HG02885 (cell line): Measurements from ENCODE around the gene NRG2.

Experiments used
- ATAC-seq: cut with Tn5 transposase; IDR thresholded peaks from one replicate; pipeline ENCODE4 v1.9.1; 2021; ENCODE audit warnings: mild to moderate bottlenecking; ENCODE audit not compliant: unreplicated experiment, poor library complexity

NRG2 gene

DNA sequence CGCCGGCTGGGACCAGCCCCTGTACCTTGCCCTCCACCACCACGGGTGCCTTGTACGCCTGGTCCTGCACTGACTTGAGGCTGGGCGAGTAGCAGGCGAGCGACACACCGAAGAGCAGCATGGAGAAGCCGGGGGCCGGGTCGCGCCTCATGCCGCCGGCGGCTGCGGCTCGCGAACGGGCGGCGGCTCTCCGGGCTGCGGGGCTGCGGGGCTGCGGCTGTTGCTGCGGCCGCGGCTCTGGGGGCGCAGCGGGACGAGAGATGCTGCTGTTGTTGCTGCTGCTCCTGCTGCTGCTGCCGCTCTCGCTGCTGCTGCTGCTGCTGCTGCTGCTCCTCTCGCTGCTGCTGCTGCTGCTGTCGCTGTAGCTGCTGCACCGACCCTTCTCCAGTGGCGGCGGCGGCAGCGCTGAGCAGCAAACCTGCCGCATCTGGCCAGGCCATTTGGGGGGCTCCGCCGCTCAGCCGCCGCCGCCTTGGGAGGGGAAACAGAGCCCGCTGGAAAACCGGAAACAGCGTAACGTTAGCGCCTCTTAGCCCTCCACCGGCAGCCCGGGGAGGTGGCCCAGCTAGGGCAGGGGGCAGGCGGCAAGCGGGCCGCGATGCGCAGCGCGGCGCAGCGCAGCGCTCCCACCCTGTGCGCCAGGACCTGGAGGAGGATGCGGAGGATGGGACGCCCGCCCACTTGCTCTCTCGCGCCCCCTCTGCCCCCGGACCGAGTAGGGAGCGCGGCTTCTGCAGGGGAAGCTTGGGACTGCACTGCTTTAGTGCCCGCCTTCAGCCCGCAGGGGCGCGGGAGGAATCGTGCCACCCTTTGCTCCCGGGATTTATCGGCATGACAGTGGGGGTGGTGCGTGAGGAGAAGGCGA lies at the start of gene NRG2:
Gene NRG2, minus strand, starts transcription at position 657 of the 865 bp plus-strand sequence.
- ATAC-seq: peak; percentile 63

DNA sequence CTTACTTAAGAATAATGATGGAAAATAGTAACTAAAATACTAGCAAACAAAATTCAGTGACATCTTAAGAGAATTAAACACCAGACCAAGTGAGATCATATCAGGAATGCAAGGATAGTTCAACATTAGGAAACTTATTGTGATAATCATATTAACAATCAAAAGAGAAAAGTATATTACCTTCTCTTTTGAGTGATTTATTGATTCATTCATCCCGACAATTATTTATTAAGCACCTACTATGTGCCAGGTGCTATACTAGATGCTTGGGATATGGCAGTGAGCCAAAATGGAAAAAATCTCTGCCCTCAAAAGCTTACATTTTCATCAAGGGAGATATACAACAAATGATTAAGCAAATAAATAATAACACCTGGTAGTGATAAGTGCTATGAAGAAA lies 47.2 kb upstream of the NRG2 start:
- ATAC-seq: no peak

DNA sequence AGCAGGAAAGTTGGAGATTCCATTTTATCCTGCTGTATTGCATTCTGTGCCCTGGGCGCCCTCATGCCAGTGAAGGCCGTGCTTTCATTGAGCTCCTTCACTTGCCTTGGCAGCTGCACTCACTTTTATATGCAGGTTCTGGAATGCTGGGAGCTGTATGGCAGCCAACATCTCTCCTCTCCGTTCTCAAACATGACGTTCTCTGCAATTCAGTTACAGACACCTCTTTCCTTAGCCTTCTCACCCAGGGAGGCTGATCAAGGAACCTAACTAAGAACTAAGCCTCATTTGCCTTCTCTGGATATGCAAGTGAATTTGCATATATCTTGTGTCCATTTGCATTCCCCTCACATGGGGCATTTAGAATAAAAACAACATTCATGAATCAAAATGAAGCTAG lies 41.4 kb upstream of the NRG2 start:
- ATAC-seq: no peak

DNA sequence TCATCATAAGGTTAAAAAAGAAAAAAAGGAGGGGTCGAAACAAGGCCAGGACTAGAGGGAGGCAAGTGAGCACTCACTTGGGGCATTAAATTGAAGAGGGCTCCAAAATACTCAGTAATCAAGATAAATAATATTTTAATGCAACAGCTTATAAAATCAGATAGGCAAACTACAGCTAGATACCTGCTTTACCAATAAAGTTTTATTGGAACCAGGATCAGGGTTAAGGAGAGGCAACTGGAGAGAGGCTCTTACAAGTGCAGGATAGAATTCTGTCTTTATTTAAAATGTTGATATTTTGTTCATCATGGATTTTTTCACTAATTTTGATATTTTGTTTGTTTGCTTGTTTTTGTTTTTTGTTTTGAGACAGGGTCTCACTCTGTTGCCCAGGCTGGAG lies 40.6 kb upstream of the NRG2 start:
- no peak for ATAC-seq

DNA sequence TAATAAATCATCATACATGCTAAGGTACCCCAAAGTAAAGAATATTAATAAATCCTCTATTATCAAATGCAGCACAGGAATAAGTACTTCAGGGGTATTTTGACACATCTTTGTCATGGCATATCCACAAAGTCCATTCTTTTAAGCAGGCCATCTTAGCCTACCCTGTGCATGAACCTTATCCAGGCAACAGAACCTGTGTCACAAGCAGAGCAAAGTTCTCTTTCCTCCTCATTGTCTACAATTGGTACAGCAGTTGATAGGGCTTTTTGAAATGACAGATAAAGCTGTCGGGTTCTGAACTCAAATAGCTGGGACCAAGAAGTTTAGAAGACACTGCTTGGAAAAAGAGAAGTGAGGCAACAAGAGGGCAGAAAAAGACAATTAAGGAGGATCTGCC lies 40.0 kb upstream of the NRG2 start:
- no peak for ATAC-seq

DNA sequence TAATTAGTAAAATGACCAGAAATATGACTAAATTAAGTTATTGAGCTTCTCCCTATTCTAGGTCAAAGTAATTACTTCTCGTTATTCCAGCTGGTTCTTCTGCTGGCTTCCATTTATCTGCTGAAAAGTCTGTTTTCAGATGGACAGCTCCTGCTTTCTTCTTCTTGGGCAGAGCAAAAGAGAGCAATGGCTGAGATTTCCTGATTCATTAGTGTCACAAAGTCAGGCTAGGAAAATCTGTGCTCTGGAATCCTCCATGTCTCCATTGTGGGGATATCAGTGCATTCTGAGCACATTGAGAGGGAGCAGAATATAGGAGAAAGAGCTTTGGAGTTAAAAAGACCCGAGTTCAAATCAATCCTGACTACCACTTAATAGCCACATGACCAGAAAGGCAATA lies 33.7 kb upstream of the NRG2 start:
- ATAC-seq: no peak

DNA sequence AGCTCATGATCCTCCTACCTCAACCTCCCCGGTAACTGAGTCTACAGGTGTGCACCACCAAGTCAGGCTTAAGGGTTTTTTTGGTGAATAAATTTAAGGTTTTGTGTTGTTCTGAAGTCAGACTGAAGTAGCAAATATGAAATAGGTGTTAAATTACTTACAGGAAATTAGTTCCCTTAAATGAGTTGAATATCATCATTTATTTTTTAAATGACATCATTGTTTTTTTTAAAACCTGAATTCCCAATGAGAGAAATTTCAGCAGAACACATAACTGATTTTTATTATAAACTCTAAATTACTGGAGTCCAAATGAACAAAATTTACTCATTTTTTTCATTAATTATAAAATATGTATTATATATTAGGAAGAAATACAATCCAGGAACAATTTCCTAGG lies 33.0 kb upstream of the NRG2 start:
- no peak for ATAC-seq

DNA sequence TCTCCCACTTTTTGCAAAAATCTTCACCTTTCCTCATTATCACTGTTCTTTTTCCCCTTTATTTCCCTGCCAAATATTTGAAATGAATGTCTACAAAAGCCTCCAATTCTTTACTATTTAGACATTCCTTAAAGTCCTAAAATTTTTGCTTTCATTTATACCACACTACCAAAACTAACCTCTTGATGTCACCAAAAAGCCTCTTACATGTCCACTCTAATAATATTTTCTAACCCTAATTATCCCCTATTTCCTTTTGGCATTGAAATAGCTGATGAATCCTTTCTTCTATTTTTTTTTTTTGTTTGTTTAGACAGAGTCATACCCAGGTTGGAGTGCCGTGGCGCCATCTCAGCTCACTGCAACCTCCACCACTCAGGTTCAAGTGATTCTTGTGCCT lies 32.3 kb upstream of the NRG2 start:
- ATAC-seq: no peak

DNA sequence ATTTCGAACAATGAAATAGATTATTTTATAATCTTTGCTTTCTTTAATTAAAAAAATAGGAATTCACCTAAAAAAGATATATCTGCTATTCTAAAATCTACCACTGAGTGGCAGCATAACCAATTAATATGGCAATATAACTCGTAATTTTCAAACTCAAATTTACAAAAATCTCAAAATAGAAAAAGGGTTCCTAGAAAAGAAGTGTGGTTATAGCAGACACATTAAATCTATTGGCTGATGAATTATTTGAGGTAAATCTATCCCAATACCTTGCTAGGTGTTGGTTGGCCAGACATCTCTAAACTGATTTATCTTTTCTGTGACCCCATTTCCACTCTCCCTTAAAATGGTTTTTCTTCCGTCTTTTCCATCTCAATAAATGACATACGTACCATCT lies 30.2 kb upstream of the NRG2 start:
- ATAC-seq: no peak

DNA sequence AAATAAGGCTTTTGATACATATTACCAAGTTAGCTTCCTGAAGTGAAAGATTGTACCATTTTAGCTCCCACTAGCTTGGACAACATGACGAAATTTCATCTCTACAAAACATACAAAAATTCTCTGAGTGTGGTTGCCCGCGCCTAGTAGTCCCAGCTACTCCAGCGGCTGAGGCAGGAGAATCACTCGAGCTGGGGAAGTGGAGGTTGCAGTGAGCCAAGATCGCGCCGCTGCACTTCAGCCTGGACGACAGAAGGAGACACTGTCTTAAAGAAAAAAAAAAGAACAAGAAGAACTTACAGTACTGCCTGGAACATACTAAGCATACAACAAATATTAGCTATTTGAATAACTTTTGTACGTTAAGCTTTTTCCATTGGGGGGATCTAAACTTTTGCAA lies 29.7 kb upstream of the NRG2 start:
- no peak for ATAC-seq

DNA sequence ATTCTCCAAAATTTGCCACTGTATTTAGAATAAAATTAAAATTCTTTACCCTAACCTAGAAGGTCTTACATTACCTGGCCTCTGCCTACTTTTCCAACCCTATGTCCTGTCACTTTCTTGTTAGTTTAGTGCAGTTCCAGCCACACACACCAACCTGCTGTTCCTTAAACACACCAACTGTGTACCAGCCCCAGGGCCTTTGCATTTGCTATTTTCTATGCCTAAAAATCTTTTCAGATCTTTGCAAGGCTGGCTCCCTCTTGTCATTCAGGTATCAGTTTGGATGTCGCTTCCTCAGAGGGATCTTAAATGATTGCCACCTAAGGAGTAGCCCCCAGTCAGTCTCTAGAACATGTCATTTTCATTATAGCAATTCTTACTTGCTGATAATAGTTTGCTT lies 17.7 kb upstream of the NRG2 start:
- no peak for ATAC-seq

DNA sequence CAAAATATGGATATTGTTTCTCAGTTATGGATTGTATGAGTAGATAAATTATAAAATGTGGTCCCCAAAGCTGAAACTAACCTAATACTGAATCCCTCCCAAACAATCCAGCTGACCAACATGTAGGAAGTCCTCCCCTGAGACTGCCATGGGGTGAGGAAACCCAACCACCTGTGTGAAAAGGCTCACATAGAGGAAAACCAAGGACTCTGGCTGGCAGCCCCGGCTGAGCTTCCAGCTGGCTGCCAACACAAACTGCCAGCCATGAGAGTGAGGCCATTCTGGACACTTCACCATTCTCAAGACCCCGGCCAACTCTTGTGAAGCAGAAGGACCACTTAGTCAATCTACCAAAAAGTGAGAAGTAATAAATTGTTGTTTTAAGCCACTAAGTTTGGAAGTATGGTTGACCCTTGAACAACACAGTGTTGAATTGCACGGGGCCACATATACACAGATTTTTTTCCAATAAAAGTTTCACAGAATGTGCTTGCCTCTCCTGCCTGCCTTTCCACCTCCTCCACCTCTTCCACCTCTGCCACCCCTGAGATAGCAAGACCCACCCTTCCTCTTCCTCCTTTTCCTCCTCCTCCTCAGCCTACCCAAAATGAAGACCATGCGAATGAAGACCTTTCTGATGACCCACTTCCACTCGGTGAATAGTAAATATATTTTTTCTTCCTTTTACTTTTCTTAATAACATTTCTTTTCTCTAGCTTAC lies 15.3 kb upstream of the NRG2 start:
- no peak for ATAC-seq

DNA sequence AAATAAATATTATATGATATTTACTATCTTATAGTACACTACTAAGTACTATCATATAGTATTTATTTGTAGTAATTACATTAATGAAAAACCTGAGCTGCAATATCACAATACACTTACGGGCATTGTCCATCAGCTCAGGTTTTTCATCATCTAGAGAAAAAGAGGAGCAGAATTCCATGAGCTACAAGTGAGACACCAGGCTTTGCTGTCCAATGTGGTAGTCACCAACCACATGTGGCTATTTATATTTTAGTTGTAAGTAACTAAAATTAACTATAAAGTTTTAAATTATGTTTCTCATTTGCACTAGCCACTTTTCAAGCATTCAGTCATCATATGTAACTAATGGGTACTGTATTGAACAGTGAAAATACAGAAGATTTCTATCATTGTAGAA lies 13.8 kb upstream of the NRG2 start:
- ATAC-seq: no peak

DNA sequence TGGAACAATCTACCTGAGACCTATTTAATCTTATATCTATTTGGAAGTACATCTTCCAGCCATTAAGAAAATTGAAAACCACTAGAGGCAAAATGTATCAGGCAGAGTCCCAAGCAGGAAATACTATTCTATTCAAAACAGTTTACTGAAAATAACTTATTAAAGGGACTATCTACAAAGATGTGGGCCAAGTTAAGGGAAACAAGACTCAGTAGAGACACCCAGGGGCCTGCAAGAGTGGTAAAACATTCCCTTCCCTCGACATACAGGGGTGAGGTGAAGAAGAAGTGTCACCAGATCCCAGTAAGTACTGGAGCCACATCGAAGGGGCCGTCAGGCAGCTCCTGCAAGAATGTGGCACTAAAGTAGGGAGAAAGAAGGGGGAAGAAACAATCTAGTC lies 12.1 kb upstream of the NRG2 start:
- ATAC-seq: no peak

DNA sequence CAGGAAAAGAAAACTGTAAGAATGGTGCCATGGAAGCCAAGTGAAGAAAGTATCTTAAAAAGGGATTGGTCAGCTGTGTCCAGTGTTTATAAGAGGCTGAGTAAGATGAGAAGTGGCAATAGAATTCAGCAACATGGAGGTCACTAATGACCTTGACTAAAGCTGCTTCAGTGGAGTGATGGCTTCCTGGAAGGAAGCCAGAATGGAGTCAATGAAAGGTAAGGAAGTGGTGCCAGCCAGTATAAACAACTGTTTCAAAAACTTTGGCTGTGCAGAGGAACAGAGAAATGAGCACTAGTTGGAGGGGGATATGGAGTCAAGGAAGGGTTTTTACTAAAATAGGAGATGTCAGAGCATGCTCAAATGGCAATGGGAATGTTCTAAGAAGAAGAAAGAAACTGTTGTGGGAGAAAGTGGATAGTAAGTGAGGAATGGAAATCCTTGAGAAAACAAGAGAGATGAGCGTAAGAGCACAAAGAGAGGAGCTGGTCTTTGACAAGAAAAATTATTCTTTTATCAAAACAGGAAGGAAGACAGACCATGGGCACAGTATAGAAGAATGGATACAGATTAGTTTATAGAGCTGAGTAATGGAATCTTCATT lies 11.1 kb upstream of the NRG2 start:
- ATAC-seq: no peak

DNA sequence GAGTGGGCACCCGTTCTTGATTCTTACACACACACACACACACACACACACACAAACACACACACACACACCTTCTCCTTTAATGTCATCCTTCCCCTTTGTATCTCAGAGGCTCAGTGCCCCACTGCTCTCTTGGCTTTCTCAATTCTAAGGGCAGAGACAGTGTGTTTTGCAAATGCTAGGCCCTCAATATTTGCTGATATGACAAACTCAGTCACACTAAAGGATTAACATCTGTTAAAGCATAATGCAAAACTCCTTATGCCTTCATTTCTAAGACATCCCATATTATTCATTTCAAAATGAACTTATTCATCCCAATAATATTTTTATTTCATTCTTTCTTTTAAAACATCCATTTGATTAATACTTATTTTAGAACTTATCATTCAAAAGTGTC lies 8.9 kb upstream of the NRG2 start:
- no peak for ATAC-seq

DNA sequence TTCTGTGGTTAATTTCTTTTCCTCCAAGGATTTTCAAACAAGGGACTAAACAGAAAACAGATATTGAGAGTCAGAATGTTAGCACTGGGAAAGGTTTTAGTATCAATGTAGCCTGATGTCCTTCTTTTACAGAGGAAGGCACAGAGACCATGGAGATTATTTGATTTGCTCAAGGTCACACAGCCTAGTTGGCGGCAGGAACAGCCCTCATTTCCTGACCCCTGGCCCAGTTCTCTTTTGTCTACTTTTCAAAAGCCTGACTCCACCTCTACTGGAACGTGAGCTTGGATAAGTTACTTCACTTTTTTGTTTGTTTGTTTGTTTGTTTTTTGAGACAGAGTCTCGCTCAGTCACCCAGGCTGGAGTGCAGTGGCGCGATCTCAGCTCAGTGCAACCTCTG lies 6.6 kb upstream of the NRG2 start:
- no peak for ATAC-seq

DNA sequence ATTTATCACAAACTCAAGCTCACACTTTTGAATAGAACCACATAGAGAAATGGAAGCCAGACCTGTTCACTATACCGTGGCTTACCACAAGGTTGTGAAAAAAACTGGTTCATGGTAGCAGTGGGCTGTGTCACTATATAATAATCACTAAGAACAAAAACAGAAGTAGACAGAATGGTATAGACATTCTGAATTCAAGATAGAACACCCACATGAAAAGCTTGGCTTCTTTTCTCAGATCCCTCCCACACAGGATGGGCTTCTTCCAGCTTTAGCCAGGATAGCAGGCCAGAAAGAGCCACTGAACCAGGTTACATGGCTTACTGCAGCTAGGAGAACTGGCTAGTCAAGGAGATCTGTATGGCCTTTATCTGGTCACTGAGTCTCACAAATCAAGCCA lies 6.1 kb upstream of the NRG2 start:
- no peak for ATAC-seq

DNA sequence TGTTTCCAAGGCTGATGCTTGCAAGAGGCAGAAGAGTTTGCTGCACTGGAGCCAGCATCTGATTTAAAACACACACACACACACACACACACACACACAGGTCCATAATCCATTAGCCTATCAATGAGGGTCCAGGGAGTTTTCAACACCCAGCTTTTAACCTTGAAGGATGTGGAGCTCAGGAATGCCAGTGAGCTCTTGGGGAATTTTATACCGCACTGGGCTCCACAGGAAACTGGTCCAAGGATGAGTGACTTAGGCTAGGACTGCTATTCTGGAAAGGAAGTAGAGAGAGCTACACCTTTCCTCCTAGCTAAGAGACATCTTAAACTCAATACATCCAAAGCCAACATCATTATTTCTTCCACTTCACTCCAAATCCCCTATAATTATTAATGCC lies 942 bp upstream of the NRG2 start:
- ATAC-seq: no peak

DNA sequence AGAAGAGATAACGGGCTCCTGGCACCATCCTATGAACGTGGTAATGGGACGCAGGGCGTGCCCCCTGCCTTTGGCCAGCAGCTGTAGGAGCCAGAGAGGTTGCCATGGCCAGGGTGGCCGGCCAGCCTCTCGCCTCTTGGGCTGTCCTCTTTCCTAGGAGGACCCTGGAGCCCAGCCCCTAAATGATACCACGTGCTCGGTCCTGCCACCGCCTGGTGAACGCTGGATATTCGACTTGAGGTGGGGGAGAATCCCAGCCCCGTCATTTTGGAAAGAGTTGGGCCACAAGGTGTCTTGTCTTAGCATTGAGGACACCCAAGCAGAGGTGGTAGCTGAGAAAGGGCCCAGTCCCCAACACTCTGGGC lies 391 bp upstream of the NRG2 start:
- peak; percentile 17 for ATAC-seq

DNA sequence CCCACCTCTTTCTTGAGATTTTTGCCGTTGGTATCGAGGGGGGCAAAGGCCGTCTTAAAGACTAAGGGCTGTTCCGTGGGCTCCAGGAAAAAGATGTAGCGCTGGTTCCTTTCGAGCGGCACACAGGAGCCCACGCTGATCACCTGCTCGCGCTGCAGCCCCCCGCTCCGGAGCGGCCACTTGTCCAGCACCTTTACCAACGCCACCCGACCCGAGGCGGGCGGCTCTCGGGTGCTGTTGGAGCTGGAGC lies 781 bp downstream of the NRG2 start:
- no peak for ATAC-seq
